Activated B cell treated with CpG ODN at 0.5 μM for 24 hours (primary cell): Measurements from ENCODE around the gene PRR23A. TPM values are rescaled to one million over a fixed set of nuclear protein-coding genes. Genes with fewer than 3 reads are reported as not detected.

Experiments used
- ATAC-seq: fragments of 200-7000 bp; cut with Tn5 transposase; one replicate; pipeline ENCODE4 v1.10.0; 2021; ENCODE audit warnings: low read depth, mild to moderate bottlenecking, moderate library complexity
- CTCF ChIA-PET: fragments of 350-600 bp; sonication (Branson Sonifier 250); formaldehyde crosslinking; loops from one replicate; lab custom pipeline; 2021; ENCODE audit warnings: antibody characterized with exemption; lab: Charles Lee
- POLR2A ChIA-PET: fragments of 350-600 bp; sonication (Branson Sonifier 250); formaldehyde crosslinking; loops from one replicate; lab custom pipeline; 2021; ENCODE audit warnings: antibody characterized with exemption; lab: Charles Lee
- DNase-seq: peaks from one replicate; pipeline ENCODE4 v3.0.0; 2022
- H3K27ac Mint-ChIP-seq: one replicate; pipeline ENCODE4 v1.8.0; 2020; ENCODE audit warnings: mixed read lengths
- H3K27me3 Mint-ChIP-seq: one replicate; pipeline ENCODE4 v1.8.0; 2021; ENCODE audit warnings: mixed read lengths
- H3K36me3 Mint-ChIP-seq: one replicate; pipeline ENCODE4 v1.8.0; 2021; ENCODE audit warnings: low read depth, mixed read lengths
- H3K4me1 Mint-ChIP-seq: one replicate; pipeline ENCODE4 v1.8.0; 2021; ENCODE audit warnings: mixed read lengths
- H3K4me3 Mint-ChIP-seq: one replicate; pipeline ENCODE4 v1.8.0; 2020; ENCODE audit warnings: mild to moderate bottlenecking, mixed read lengths
- H3K9me3 Mint-ChIP-seq: one replicate; pipeline ENCODE4 v1.8.0; 2020; ENCODE audit warnings: mixed read lengths
- CTCF ChIP-seq: fragments of 200-600 bp; IDR thresholded peaks from one replicate; pipeline ENCODE4 v1.8.0; 2022; ENCODE audit warnings: antibody characterized with exemption, mild to moderate bottlenecking
- intact Hi-C: fragments of 100-400 bp; cut with micrococcal nuclease; formaldehyde crosslinking; loops from one replicate; pipeline ENCODE4 v1.15.1; 2024
- total RNA-seq: library from RNA; stranded (reverse); gene quantifications from 2 replicates; pipeline ENCODE4 v1.2.3, GENCODE V29; 2022

PRR23A gene
- total RNA-seq, 1 donor from 2014 or later: not detected

- ChIA-PET POLR2A (no interaction called here), CTCF (no interaction called here)
- H3K4me1 Mint-ChIP-seq: peaks cover 6% of the 10 kb centered on the region
- H3K4me3 Mint-ChIP-seq: no peak overlapping the region
- peaks cover 31% of the 10 kb centered on the region for H3K27me3 Mint-ChIP-seq
- H3K9me3 Mint-ChIP-seq: peaks cover 10% of the 10 kb centered on the region
- no peak for ATAC-seq
- intact Hi-C loops: no loop called here
- no peak for TF ChIP-seq CTCF
- no peak for DNase-seq
- H3K27ac Mint-ChIP-seq: no peak overlapping the region
- no peaks in the 10 kb centered on the region for H3K36me3 Mint-ChIP-seq
Measured at GRCh38 chr3:138960417-138960852, 45.6 kb downstream of the PRR23A start.

Other genes starting within 250 kb of the PRR23A start
- 19.9 and 21.9 TPM in 2 replicates for gene PIK3CB, start 171.3 kb downstream of the PRR23A start, total RNA-seq
- not detected in 2 replicates for gene FOXL2, start 59.1 kb downstream of the PRR23A start, total RNA-seq
- gene FOXL2NB, start 59.1 kb downstream of the PRR23A start, total RNA-seq: not detected in 2 replicates
- gene PRR23B, start 14.7 kb upstream of the PRR23A start, total RNA-seq: not detected in 2 replicates
- gene PRR23C, start 38.6 kb upstream of the PRR23A start, total RNA-seq: not detected in 2 replicates